Smooth muscle cell (in vitro differentiated cells): ENCODE data around the gene FOXL1. TPM values are rescaled to one million over a fixed set of nuclear protein-coding genes. Genes with fewer than 3 reads are reported as not detected.

ENCODE experiments used
- DNase-seq: peaks from one replicate; lab custom pipeline; 2025; ENCODE audit not compliant: unreplicated experiment; lab: John Stamatoyannopoulos, UW
- H2AFZ ChIP-seq: fragments of 200-600 bp; sonication (generic); 2 replicates; pipeline ENCODE4 v1.6.0; 2016; ENCODE audit warnings: antibody characterized with exemption, low read depth, mild to moderate bottlenecking
- H3F3A ChIP-seq: fragments of 200-600 bp; sonication (generic); 2 replicates; pipeline ENCODE4 v1.6.0; 2017; ENCODE audit warnings: antibody characterized with exemption, low read depth
- H3K27ac ChIP-seq: fragments of 200-600 bp; sonication (generic); 2 replicates; pipeline ENCODE4 v1.5.1; 2016; ENCODE audit warnings: low read depth, mild to moderate bottlenecking
- H3K27me3 ChIP-seq: fragments of 200-600 bp; sonication (generic); 2 replicates; pipeline ENCODE4 v1.6.1; 2016; ENCODE audit warnings: low read depth, mild to moderate bottlenecking
- H3K36me3 ChIP-seq: fragments of 200-600 bp; sonication (generic); 2 replicates; pipeline ENCODE4 v1.5.1; 2016; ENCODE audit warnings: low read depth
- H3K4me1 ChIP-seq: fragments of 200-600 bp; sonication (generic); 2 replicates; pipeline ENCODE4 v1.5.1; 2016; ENCODE audit warnings: low read depth
- H3K4me2 ChIP-seq: fragments of 200-600 bp; sonication (generic); 2 replicates; pipeline ENCODE4 v1.6.0; 2016; ENCODE audit warnings: mild to moderate bottlenecking
- H3K4me3 ChIP-seq: fragments of 200-600 bp; sonication (generic); 2 replicates; pipeline ENCODE4 v1.5.1; 2016; ENCODE audit warnings: mild to moderate bottlenecking
- H3K79me2 ChIP-seq: fragments of 200-600 bp; sonication (generic); 2 replicates; pipeline ENCODE4 v1.6.0; 2016; ENCODE audit warnings: low read depth, mild to moderate bottlenecking
- H3K9ac ChIP-seq: fragments of 200-600 bp; sonication (generic); 2 replicates; pipeline ENCODE4 v1.6.0; 2016; ENCODE audit warnings: low read depth
- H3K9me3 ChIP-seq: fragments of 200-600 bp; sonication (generic); replicated peaks from 2 replicates; pipeline ENCODE4 v1.5.1; 2016; ENCODE audit warnings: low read depth
- H4K20me1 ChIP-seq: fragments of 200-600 bp; sonication (generic); 2 replicates; pipeline ENCODE4 v1.6.0; 2016; ENCODE audit warnings: low read depth
- CTCF ChIP-seq: fragments of 200-600 bp; sonication (generic); IDR thresholded peaks from 2 replicates; pipeline ENCODE4 v1.5.1; 2017; ENCODE audit warnings: borderline replicate concordance, mild to moderate bottlenecking, antibody characterized with exemption; ENCODE audit not compliant: insufficient read depth, poor library complexity, severe bottlenecking
- WGBS: methylation state at CpG from one replicate; pipeline ENCODE4 v1.1.7; 2016; ENCODE audit warnings: low lambda C conversion rate; 5-methylcytosine and 5-hydroxymethylcytosine counted together
- polyA plus RNA-seq: library from polyadenylated mRNA; unstranded; fragments of >200 nt; fragmentation: Nextera tagmentation; extraction: Ambion mirVana; gene quantifications from 2 replicates; pipeline ENCODE4 v1.2.1, GENCODE V29; 2016
- total RNA-seq: library from RNA; depleted of rRNA; stranded (reverse); fragments of >200 nt; gene quantifications from 2 replicates; pipeline ENCODE4 v1.2.3, GENCODE V29; 2014

Gene FOXL1
- total and polyA plus RNA-seq, 2 experiments from 2014 or later: 4.6 to 5.4 TPM

- Histone ChIP-seq H3K9me3 (no peaks in the 10 kb centered on the region), H3K4me2 (no peak overlapping the region), H3K79me2 (peaks cover 10% of the 10 kb centered on the region), H3K9ac (no peak overlapping the region), H3K4me1 (peaks cover 6% of the 10 kb centered on the region), H3F3A (no peaks in the 10 kb centered on the region), H3K4me3 (no peak overlapping the region), H4K20me1 (no peaks in the 10 kb centered on the region), H2AFZ (no peak overlapping the region), H3K27me3 (no peaks in the 10 kb centered on the region), H3K27ac (no peak overlapping the region), H3K36me3 (peaks cover 3% of the 10 kb centered on the region)
- WGBS: 96% methylated on average over 5 of the region's 5 CpGs
- no peak for TF ChIP-seq CTCF
- no peak for DNase-seq
Observed at GRCh38 chr16:86550281-86550680, 28.1 kb upstream of the FOXL1 start.

GRCh38 chr16:86553356-86553755, 25.0 kb upstream of the FOXL1 start:
- WGBS: 99% methylated on average over 18 of the region's 22 CpGs

GRCh38 chr16:86554599-86554916, 23.8 kb upstream of the FOXL1 start:
- H3K36me3 ChIP-seq: no peaks in the 10 kb centered on the region
- peak overlapping the region; percentile 67 for H3K27ac ChIP-seq
- peaks cover 11% of the 10 kb centered on the region for H3K4me1 ChIP-seq
- no peaks in the 10 kb centered on the region for H3K9me3 ChIP-seq
- no peak for DNase-seq
- H3K79me2 ChIP-seq: peaks cover 10% of the 10 kb centered on the region
- H3F3A ChIP-seq: no peaks in the 10 kb centered on the region
- H4K20me1 ChIP-seq: no peaks in the 10 kb centered on the region
- WGBS: 7% methylated on average over 10 of the region's 10 CpGs
- no peak for TF ChIP-seq CTCF
- H3K4me3 ChIP-seq: peak overlapping the region; percentile 81
- peak overlapping the region; percentile 85 for H2AFZ ChIP-seq
- peak overlapping the region; percentile 95 for H3K9ac ChIP-seq
- H3K27me3 ChIP-seq: no peaks in the 10 kb centered on the region
- H3K4me2 ChIP-seq: peak overlapping the region; percentile 96

More at GRCh38 chr16:86553356-86553755, 25.0 kb upstream of the FOXL1 start:
- Histone ChIP-seq H3K9me3 (no peaks in the 10 kb centered on the region), H3K79me2 (peaks cover 10% of the 10 kb centered on the region), H2AFZ (no peak overlapping the region), H3K4me3 (no peak overlapping the region), H3K4me2 (no peak overlapping the region), H3K27me3 (no peaks in the 10 kb centered on the region), H3K4me1 (peaks cover 11% of the 10 kb centered on the region), H3F3A (no peaks in the 10 kb centered on the region), H3K9ac (no peak overlapping the region), H3K27ac (no peak overlapping the region), H3K36me3 (no peaks in the 10 kb centered on the region), H4K20me1 (no peaks in the 10 kb centered on the region)
- no peak for TF ChIP-seq CTCF
- no peak for DNase-seq

- H3K27ac ChIP-seq: peak within 1 kb of the TSS; percentile 67
- peak; percentile 86 for DNase-seq
- no peaks in the 10 kb centered on the region for H3F3A ChIP-seq
- peak within 1 kb of the TSS; percentile 81 for H3K4me3 ChIP-seq
- H3K9me3 ChIP-seq: no peaks in the 10 kb centered on the region
- no peaks in the 10 kb centered on the region for H4K20me1 ChIP-seq
- H3K4me1 ChIP-seq: peaks cover 11% of the 10 kb centered on the region
- H3K9ac ChIP-seq: peak within 1 kb of the TSS; percentile 95
- TF ChIP-seq CTCF: no peak
- no peaks in the 10 kb centered on the region for H3K36me3 ChIP-seq
- WGBS: 7% methylated on average over 60 of the region's 70 CpGs
- H2AFZ ChIP-seq: peak within 1 kb of the TSS; percentile 85
- peaks cover 10% of the 10 kb centered on the region for H3K79me2 ChIP-seq
- H3K27me3 ChIP-seq: no peaks in the 10 kb centered on the region
- H3K4me2 ChIP-seq: peak within 1 kb of the TSS; percentile 96
Observed at GRCh38 chr16:86554917-86555703, 23.2 kb upstream of the FOXL1 start, which contains the start of gene MTHFSD. MTHFSD (minus strand) TSS chr16:86555235; CDS start chr16:86555184, 51 bp downstream.
